ENCODE measurements around the gene PDCL2.
A peak's percentile ranks its signal among the peaks of the same experiment; 100 is the strongest.
"Not testable (repeated sequence)": the region's sequence is repeated elsewhere in the genome, so short reads cannot be mapped to it uniquely, and the experiment has no call there.

PDCL2 gene

GRCh38 chr4:55582773-55583172 is 9.3 kb downstream of the PDCL2 start:
- DNase-seq, result not testable (repeated sequence)

GRCh38 chr4:55578341-55579010 is 13.6 kb downstream of the PDCL2 start:
- no peak for DNase-seq

- DNase-seq, result no peak
These were observed 16.5 kb downstream of the PDCL2 start for GRCh38 chr4:55575513-55575912.

- no peak for DNase-seq
These were observed 17.8 kb downstream of the PDCL2 start for GRCh38 chr4:55574252-55574651.

GRCh38 chr4:55571806-55572205 is 20.2 kb downstream of the PDCL2 start:
- DNase-seq, result no peak

- DNase-seq, result no peak
These were observed 23.0 kb downstream of the PDCL2 start for GRCh38 chr4:55568905-55569504.

- no peak for DNase-seq
These were observed 30.2 kb downstream of the PDCL2 start for GRCh38 chr4:55561889-55562288.

- no peak for DNase-seq
These were observed 31.9 kb downstream of the PDCL2 start for GRCh38 chr4:55560096-55560495.

- no peak for DNase-seq
These were observed 37.5 kb downstream of the PDCL2 start for GRCh38 chr4:55554453-55555030.

GRCh38 chr4:55553441-55554201 is 38.4 kb downstream of the PDCL2 start:
- no peak for DNase-seq

- DNase-seq, result not testable (repeated sequence)
These were observed 40.1 kb downstream of the PDCL2 start for GRCh38 chr4:55551964-55552363.

GRCh38 chr4:55549888-55550287 is 42.2 kb downstream of the PDCL2 start:
- no peak for DNase-seq

- DNase-seq, result no peak
These were observed 44.1 kb downstream of the PDCL2 start for GRCh38 chr4:55547918-55548317.

GRCh38 chr4:55547466-55547770 is 44.6 kb downstream of the PDCL2 start:
- DNase-seq, result peak; percentile 5

GRCh38 chr4:55546756-55547465 is 45.1 kb downstream of the PDCL2 start, which contains the start of gene CLOCK:
TSS of gene CLOCK (minus strand) at chr4:55546909. CDS start at chr4:55482785, 64,124 bp downstream.
- DNase-seq, result peak; percentile 87

GRCh38 chr4:55546506-55546755 is 45.6 kb downstream of the PDCL2 start:
- DNase-seq, result no peak

- DNase-seq, result peak; percentile 62
These were observed 46.2 kb downstream of the PDCL2 start for GRCh38 chr4:55545641-55546505.

- peak; percentile 1 for DNase-seq
These were observed 46.9 kb downstream of the PDCL2 start for GRCh38 chr4:55545151-55545550.

GRCh38 chr4:55543858-55544257 is 48.2 kb downstream of the PDCL2 start:
- DNase-seq, result no peak

- DNase-seq, result no peak
These were observed 51.8 kb downstream of the PDCL2 start for GRCh38 chr4:55540271-55540670.

- DNase-seq, result no peak
These were observed 52.4 kb downstream of the PDCL2 start for GRCh38 chr4:55539658-55540057.

- no peak for DNase-seq
These were observed 53.5 kb downstream of the PDCL2 start for GRCh38 chr4:55538531-55538930.
